ENCODE results near the gene KLF16.

KLF16 gene

GRCh38 chr19:1806184-1807029 lies 57.0 kb downstream of the KLF16 start:
- no peak for DNase-seq (ENCODE audit: low read depth)

GRCh38 chr19:1805401-1806183 lies 57.8 kb downstream of the KLF16 start:
- no peak for DNase-seq (ENCODE audit: low read depth)

- DNase-seq (ENCODE audit: low read depth) = no peak
Observed at GRCh38 chr19:1804858-1805257, 58.5 kb downstream of the KLF16 start.
